Gastrocnemius medialis (tissue), 4 donors: Measurements from ENCODE around the gene PVALB.

Experiments used
- CTCF ChIP-seq, 5 experiments: fragments of 450-650 bp in 3 of 5; fragments of 200-600 bp in 2 of 5; sonication (generic) in 2 of 5; IDR thresholded peaks in 4 of 5; conservative IDR thresholded peaks in 1 of 5; 1 replicate in 4 of 5; 2 replicates in 1 of 5; pipeline ENCODE4 v1.5.1; 2016 to 2019; ENCODE audit warnings: antibody characterized with exemption in 5 of 5, mild to moderate bottlenecking in 3 of 5, moderate library complexity in 3 of 5
- POLR2A ChIP-seq, 2 donors: fragments of 450-650 bp; IDR thresholded peaks; one replicate each; pipeline ENCODE4 v1.6.1; 2017; ENCODE audit warnings: antibody characterized with exemption in 2 of 2, mild to moderate bottlenecking in 2 of 2, moderate library complexity in 2 of 2

DNA sequence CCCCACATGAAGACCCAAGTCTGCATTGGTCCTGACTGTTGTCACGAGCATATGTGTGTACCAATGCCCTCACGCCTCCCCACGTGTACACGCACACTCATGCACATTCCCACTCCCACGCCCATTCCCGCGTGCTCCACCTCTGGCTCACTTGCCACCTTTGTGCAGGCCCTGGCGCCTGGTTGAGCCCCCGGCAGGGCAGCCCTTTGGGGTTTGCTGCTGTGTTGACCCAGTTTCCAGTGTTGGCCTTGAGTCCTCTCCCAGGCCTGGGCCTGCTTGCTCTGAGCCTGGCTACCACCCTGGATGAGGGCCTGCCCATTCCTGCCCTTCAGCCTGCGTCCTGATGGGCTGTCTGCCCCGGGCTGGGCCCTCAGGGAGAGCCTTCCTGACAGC is 18.2 kb downstream of the PVALB start:
- no peak for TF ChIP-seq CTCF (IDR thresholded peaks at IDR 0.05 in 4 of 5, conservative IDR thresholded peaks at IDR 0.05 in 1 of 5)
- no peak for TF ChIP-seq POLR2A (IDR thresholded peaks at IDR 0.05)
